GM12801 (cell line): ENCODE results near the gene COIL.

Experiments used
- TF ChIP-seq, protein P1 (sequence below): IDR thresholded peaks from one replicate; pipeline ENCODE4 v1.5.1; 2011; ENCODE audit warnings: control low read depth; ENCODE audit not compliant: insufficient read length; ENCODE audit errors: extremely low read depth

COIL gene

DNA sequence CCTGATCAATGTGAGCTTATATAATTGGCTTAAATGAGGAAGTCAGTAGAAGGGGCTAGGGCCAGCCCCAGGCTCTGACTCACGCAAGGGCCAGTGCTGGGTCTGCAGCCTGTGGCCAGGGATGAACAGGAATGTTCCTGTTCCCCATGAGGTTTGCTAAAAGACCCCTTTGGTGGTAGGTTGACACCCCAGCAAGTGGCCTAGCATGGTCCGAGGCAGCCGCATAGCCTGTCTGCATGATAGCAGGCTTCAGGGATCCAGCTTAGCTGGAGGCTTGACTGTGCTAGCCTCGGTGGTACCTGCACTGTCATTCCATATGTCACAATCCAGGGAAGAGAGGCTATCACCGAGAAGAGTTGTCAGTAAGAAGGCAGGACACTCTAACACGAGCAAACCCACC, 70.5 kb downstream of the COIL start:
- TF ChIP-seq, protein P1, sequence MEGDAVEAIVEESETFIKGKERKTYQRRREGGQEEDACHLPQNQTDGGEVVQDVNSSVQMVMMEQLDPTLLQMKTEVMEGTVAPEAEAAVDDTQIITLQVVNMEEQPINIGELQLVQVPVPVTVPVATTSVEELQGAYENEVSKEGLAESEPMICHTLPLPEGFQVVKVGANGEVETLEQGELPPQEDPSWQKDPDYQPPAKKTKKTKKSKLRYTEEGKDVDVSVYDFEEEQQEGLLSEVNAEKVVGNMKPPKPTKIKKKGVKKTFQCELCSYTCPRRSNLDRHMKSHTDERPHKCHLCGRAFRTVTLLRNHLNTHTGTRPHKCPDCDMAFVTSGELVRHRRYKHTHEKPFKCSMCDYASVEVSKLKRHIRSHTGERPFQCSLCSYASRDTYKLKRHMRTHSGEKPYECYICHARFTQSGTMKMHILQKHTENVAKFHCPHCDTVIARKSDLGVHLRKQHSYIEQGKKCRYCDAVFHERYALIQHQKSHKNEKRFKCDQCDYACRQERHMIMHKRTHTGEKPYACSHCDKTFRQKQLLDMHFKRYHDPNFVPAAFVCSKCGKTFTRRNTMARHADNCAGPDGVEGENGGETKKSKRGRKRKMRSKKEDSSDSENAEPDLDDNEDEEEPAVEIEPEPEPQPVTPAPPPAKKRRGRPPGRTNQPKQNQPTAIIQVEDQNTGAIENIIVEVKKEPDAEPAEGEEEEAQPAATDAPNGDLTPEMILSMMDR = no peak
